Keratinocyte (primary cell): Measurements from ENCODE around the gene GRM4.

ENCODE experiments used
- EZH2 ChIP-seq: IDR thresholded peaks from one replicate; pipeline ENCODE4 v1.6.1; 2012; ENCODE audit warnings: inconsistent platforms, mild to moderate bottlenecking, low read length, moderate library complexity
- TF ChIP-seq, protein P1 (sequence below), 3 experiments: IDR thresholded peaks in 1 of 3; conservative IDR thresholded peaks in 1 of 3; optimal IDR thresholded peaks in 1 of 3; 2 replicates in 2 of 3; 3 replicates in 1 of 3; pipeline versions ENCODE3 to v1.5.1; 2011; ENCODE audit warnings: low read length in 3 of 3, mild to moderate bottlenecking in 3 of 3, moderate library complexity in 2 of 3, control low read depth in 1 of 3, inconsistent platforms in 1 of 3; ENCODE audit not compliant: insufficient read depth in 2 of 3; ENCODE audit errors: extremely low read depth in 1 of 3

DNA sequence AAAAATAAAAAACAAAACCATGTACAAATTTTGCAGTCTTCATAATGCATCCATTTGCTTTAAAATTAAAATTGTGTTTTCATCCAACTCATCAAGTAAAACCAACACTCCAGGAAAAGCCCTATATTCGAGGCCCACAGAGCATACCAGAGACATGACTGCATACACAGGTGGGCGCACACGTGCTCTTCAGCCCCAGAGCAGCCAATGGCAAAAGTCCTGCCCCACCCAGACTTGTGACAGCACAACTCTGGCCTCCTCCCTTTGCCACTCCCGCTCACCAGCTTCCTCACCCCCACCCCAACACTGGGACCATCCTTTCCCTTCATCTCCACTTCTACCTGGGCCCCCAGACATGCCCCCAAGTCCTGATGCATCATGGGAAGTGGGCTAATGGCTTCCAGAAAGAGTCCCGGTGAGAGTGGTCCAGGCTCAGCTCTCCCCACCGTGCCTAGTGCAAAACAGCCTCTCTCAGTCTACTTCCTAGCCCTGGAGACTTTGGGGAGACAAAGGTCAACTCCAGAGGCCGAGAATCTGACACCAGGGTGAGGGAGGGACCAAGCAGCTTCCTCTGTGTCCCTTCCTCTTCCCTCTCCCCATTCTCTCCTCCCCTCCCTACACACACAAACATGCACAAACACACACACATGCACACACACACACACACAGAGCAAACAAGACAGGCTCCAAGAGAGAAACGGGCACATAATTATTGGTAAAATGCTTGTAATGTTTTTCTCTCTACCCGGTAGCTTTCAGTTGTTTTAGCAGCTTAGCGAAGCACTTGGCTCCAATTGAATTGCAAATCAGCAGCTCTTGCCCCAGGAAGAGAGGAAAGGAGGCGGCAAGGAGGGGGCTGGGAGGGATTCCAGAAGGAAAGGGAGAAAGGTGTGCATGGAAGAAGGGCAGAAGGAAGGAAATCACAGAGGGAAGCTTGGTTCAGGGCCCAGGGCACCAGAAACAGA is 14.3 kb downstream of the GRM4 start:
- TF ChIP-seq, protein P1, sequence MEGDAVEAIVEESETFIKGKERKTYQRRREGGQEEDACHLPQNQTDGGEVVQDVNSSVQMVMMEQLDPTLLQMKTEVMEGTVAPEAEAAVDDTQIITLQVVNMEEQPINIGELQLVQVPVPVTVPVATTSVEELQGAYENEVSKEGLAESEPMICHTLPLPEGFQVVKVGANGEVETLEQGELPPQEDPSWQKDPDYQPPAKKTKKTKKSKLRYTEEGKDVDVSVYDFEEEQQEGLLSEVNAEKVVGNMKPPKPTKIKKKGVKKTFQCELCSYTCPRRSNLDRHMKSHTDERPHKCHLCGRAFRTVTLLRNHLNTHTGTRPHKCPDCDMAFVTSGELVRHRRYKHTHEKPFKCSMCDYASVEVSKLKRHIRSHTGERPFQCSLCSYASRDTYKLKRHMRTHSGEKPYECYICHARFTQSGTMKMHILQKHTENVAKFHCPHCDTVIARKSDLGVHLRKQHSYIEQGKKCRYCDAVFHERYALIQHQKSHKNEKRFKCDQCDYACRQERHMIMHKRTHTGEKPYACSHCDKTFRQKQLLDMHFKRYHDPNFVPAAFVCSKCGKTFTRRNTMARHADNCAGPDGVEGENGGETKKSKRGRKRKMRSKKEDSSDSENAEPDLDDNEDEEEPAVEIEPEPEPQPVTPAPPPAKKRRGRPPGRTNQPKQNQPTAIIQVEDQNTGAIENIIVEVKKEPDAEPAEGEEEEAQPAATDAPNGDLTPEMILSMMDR (optimal IDR thresholded peaks at IDR 0.05 in 1 of 3, IDR thresholded peaks at IDR 0.05 in 1 of 3, conservative IDR thresholded peaks at IDR 0.05 in 1 of 3; ENCODE audit: extremely low read depth in 1 of 3, insufficient read depth in 2 of 3, low read length in 3 of 3) = no peak
- TF ChIP-seq EZH2 = no peak
